MCF 10A (cell line): ENCODE data around the gene SPIRE1. TPM values are rescaled to one million over a fixed set of nuclear protein-coding genes. Genes with fewer than 3 reads are reported as not detected.

Source experiments
- BruUV-seq: library from RNA; stranded (reverse); fragments of 400-500 nt; replicated peaks from 2 replicates; lab custom pipeline; 2021; lab: Mats Ljungman, UMichigan
- CTCF ChIA-PET: fragments of 300-600 bp; sonication (Branson Sonifier 250); formaldehyde crosslinking; extraction: SDS; loops from one replicate; lab custom pipeline; 2021; ENCODE audit warnings: antibody characterized with exemption, inconsistent platforms; lab: Yijun Ruan, JAX
- POLR2A ChIA-PET: fragments of 300-600, 350-650 bp; sonication (Branson Sonifier 250); formaldehyde crosslinking; extraction: SDS; loops from one replicate; lab custom pipeline; 2020; ENCODE audit warnings: antibody characterized with exemption, inconsistent platforms; lab: Yijun Ruan, JAX
- DNase-seq: peaks from one replicate; pipeline ENCODE4 v3.0.0-alpha.2; 2018; ENCODE audit not compliant: unreplicated experiment
- H3K27ac Mint-ChIP-seq: one replicate; pipeline ENCODE4 v1.8.0; 2022; ENCODE audit warnings: mild to moderate bottlenecking, low read depth, mixed read lengths; ENCODE audit not compliant: unreplicated experiment
- H3K27me3 Mint-ChIP-seq: one replicate; pipeline ENCODE4 v1.8.0; 2022; ENCODE audit warnings: mixed read lengths; ENCODE audit not compliant: insufficient read depth, unreplicated experiment
- H3K36me3 Mint-ChIP-seq: one replicate; pipeline ENCODE4 v1.8.0; 2022; ENCODE audit warnings: mild to moderate bottlenecking, moderate library complexity, mixed read lengths; ENCODE audit not compliant: insufficient read depth, unreplicated experiment
- H3K4me1 Mint-ChIP-seq: one replicate; pipeline ENCODE4 v1.8.0; 2022; ENCODE audit warnings: mixed read lengths; ENCODE audit not compliant: insufficient read depth, unreplicated experiment
- H3K4me3 Mint-ChIP-seq: one replicate; pipeline ENCODE4 v1.8.0; 2022; ENCODE audit warnings: mild to moderate bottlenecking, moderate library complexity, mixed read lengths; ENCODE audit not compliant: unreplicated experiment
- H3K9me3 Mint-ChIP-seq: one replicate; pipeline ENCODE4 v1.8.0; 2022; ENCODE audit warnings: mixed read lengths; ENCODE audit not compliant: unreplicated experiment
- intact Hi-C: fragments of 100-400 bp; cut with micrococcal nuclease; formaldehyde crosslinking; loops from 2 replicates; pipeline ENCODE4 v1.14.1; 2022
- total RNA-seq: library from RNA; stranded (reverse); gene quantifications from 2 replicates; pipeline ENCODE4 v1.2.3, GENCODE V29; 2022
- TF ChIP-seq, protein P1 (sequence below): fragments of 200-600 bp; IDR thresholded peaks from one replicate; pipeline ENCODE4 v1.8.0; 2022; ENCODE audit warnings: antibody characterized with exemption, mild to moderate bottlenecking; ENCODE audit not compliant: unreplicated experiment

SPIRE1 gene
- total RNA-seq, 1 experiment from 2014 or later, result 78.2 TPM

DNA sequence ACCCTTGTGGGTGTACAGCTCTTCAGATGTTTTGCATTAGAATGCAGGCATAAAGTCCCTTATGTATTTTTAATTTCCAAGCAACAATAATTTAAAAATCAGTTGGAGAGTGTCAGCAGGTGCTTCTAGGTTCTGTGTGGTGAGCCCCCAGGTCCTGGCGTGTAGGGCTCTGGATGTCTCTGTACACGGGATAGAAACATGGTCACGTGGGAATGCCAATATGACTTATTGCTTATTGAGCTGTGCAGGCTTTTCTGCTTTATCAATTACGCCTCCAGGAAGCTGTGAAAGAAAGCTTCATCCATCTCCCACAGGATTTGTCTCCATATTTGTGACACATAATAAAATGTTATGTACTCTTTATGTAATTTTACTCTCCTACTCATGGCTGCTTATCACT, 212.4 kb downstream of the SPIRE1 start:
- intact Hi-C loops, result no loop called here
- POLR2A ChIA-PET, result no interaction called here
- peaks cover 33% of the 10 kb centered on the region for H3K36me3 Mint-ChIP-seq

DNA sequence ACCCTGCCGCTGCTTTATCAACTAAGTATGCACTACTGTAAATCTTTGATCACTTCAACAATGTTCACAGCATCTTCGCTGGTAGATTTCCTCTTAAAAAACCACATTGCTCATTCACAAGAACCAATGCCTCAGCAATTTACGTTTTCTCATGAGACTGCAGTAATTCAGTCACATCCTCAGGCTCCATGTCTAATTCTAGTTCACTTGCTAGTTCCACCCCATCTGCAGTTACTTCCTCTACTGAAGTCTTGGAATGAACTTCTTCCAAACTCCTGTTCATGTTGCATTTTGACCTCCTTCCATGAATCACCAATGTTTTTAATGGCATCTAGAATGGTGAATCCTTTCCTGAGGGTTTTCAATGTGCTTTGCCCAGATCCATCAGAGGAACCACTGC, 214.4 kb downstream of the SPIRE1 start:
- no TSS peak for BruUV-seq
- no peak for DNase-seq
- intact Hi-C loops, result no loop called here
- TF ChIP-seq, protein P1, sequence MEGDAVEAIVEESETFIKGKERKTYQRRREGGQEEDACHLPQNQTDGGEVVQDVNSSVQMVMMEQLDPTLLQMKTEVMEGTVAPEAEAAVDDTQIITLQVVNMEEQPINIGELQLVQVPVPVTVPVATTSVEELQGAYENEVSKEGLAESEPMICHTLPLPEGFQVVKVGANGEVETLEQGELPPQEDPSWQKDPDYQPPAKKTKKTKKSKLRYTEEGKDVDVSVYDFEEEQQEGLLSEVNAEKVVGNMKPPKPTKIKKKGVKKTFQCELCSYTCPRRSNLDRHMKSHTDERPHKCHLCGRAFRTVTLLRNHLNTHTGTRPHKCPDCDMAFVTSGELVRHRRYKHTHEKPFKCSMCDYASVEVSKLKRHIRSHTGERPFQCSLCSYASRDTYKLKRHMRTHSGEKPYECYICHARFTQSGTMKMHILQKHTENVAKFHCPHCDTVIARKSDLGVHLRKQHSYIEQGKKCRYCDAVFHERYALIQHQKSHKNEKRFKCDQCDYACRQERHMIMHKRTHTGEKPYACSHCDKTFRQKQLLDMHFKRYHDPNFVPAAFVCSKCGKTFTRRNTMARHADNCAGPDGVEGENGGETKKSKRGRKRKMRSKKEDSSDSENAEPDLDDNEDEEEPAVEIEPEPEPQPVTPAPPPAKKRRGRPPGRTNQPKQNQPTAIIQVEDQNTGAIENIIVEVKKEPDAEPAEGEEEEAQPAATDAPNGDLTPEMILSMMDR, result no peak
- Mint-ChIP-seq H3K27me3 (no peaks in the 10 kb centered on the region), H3K4me1 (no peaks in the 10 kb centered on the region), H3K4me3 (no peak overlapping the region), H3K36me3 (peaks cover 20% of the 10 kb centered on the region), H3K9me3 (peaks cover 6% of the 10 kb centered on the region), H3K27ac (no peak overlapping the region)
- ChIA-PET POLR2A (interaction anchor here (0.7 kb wide), 1 partner anchor 482 kb away, joined by 3 read pairs; no protein-coding TSS in a partner anchor), CTCF (no interaction called here)

More for the DNA sequence above, 212.4 kb downstream of the SPIRE1 start:
- DNase-seq, result no peak
- BruUV-seq, result no TSS peak
- H3K4me1 Mint-ChIP-seq, result no peaks in the 10 kb centered on the region
- H3K27ac Mint-ChIP-seq, result peak overlapping the region; percentile 20
- no peak overlapping the region for H3K4me3 Mint-ChIP-seq
- no peaks in the 10 kb centered on the region for H3K27me3 Mint-ChIP-seq
- TF ChIP-seq, protein P1, result no peak
- peaks cover 6% of the 10 kb centered on the region for H3K9me3 Mint-ChIP-seq
- CTCF ChIA-PET, result interaction anchor here (0.9 to 1.0 kb wide), 2 partner anchors 214 to 215 kb away, joined by 3 read pairs; no protein-coding TSS in a partner anchor

DNA sequence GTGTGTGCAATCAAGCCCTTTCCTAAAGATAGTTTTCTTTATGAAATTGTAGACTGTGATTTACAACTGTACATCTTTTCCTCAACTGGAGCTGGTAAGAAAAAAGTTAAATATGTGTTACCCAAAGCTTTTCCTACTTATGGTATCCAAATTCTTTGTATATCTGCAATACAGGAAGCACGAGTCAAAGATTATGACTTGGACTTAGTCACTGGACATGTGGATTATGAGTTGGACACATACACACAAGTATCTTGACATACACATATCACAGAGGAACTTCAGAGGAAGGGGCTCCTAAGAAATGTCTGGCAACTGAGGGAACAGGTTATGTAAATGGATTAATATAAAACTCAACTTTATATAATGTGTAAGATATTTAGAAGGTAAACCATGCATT, 215.0 kb downstream of the SPIRE1 start:
- Mint-ChIP-seq H3K27me3 (no peaks in the 10 kb centered on the region), H3K36me3 (peaks cover 23% of the 10 kb centered on the region), H3K4me3 (no peak overlapping the region), H3K4me1 (no peaks in the 10 kb centered on the region), H3K27ac (no peak overlapping the region), H3K9me3 (peaks cover 6% of the 10 kb centered on the region)
- CTCF ChIA-PET, result no interaction called here
- intact Hi-C loops, result no loop called here
- no TSS peak for BruUV-seq
- POLR2A ChIA-PET, result no interaction called here
- no peak for DNase-seq
- TF ChIP-seq, protein P1, result no peak

DNA sequence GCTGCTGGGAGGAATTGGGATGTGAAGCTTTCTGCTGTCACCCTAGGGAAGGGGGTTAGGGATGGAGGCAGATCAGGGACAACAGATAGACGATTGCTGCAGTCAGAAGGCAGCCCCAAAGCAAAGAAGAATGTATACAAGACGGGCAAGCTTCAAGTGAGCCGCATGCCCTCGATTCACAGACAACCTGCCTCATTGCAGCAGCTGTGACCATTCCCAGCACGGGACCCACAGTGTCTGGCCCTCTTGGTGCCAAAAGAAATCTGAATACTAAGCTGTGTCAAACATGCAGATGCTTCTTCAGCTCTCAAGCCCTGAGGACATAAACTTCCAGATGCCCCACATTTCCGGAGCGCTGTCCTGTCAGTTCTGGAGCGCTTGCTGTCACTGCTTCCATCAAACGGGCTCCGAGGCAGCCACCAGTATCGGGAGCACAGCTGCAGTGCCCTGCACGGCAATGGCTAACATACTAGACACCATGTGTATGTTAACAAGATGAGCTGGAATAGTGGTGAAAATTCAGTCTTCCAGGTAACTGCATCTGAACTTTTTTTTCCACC, 216.4 kb downstream of the SPIRE1 start:
- no TSS peak for BruUV-seq
- intact Hi-C loops, result no loop called here
- CTCF ChIA-PET, result interaction anchor here (0.6 to 0.7 kb wide), 2 partner anchors 21 to 452 kb away, joined by 3 read pairs; no protein-coding TSS in a partner anchor
- TF ChIP-seq, protein P1, result no peak
- no peak for DNase-seq
- peaks cover 6% of the 10 kb centered on the region for H3K9me3 Mint-ChIP-seq
- H3K4me1 Mint-ChIP-seq, result no peaks in the 10 kb centered on the region
- H3K4me3 Mint-ChIP-seq, result no peak overlapping the region
- no peaks in the 10 kb centered on the region for H3K27me3 Mint-ChIP-seq
- POLR2A ChIA-PET, result interaction anchor here (0.9 to 1.1 kb wide), 2 partner anchors 22 to 23 kb away, joined by 3 read pairs; no protein-coding TSS in a partner anchor
- peaks cover 23% of the 10 kb centered on the region for H3K36me3 Mint-ChIP-seq
- no peak overlapping the region for H3K27ac Mint-ChIP-seq
